ENCODE measurements around the gene STK4.
A peak's percentile ranks its signal among the peaks of the same experiment; 100 is the strongest.

STK4 gene

DNA sequence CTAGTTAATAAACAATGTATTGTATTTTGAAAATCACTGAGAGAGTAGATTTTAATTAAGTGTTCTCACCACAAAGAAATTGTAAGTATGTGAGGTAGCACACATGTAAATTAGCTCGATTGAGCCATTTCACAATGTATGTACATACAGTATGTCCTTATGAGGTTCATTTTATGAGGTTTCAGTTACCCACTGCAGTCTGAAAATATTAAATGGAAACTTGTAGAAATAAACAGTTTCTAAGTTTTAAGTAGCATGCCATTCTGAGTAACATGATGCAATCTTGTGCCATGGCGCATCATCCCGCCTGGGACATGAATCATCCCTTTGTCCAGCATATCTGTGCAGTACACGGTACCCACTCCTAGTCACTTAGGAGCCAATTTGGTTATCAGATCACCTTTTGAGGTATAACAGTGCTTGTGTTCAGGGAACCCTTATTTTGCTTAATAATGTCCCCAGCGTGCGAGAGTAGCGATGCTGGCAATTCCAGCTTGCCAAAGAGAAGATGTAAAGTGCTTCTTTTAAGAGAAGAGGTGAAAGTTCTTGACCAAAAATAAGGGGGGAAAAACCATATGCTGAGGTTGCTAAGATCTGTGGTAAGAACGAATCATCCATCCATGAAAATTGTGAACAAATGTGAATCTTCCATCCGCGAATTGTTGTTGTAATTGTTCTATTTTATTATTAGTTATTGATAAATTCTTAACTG, 69.9 kb downstream of the STK4 start:
- Histone ChIP-seq H3K9me3 (ENCODE audit: control insufficient read depth, low read depth, low read length) (no peaks in the 10 kb centered on the region), H3K9ac (ENCODE audit: low read length) (no peak overlapping the region), H3K27me3 (ENCODE audit: control insufficient read depth, insufficient read depth, low read length) (no peaks in the 10 kb centered on the region), H3K4me3 (ENCODE audit: low read length) (no peak overlapping the region), H3K36me3 (ENCODE audit: control insufficient read depth, low read depth, low read length) (no peaks in the 10 kb centered on the region), H3K27ac (ENCODE audit: low read length) (no peak overlapping the region), H3K4me1 (ENCODE audit: control insufficient read depth, low read depth, low read length) (peaks cover 5% of the 10 kb centered on the region)

DNA sequence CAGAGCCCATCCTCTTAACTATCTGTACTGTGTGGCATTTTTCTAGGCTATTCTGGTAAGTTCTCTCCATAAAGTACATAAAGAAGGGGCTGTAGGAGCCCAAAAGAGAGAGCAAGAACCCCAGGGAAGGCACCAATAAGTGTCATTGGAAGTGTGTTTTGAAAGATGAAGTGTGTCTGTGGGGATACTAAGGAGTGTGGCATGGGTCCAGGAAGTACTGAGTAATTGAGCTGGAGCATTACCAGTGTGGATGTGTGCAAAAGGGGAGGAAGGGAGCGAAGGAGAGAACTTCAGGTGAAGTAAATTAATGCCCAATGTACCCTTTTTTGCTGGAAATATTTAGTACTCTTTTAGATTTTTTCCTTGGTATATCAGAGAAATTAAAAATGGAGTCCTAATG, 70.7 kb downstream of the STK4 start:
- H3K27ac ChIP-seq (ENCODE audit: low read length): no peak overlapping the region
- H3K9me3 ChIP-seq (ENCODE audit: control insufficient read depth, low read depth, low read length): no peaks in the 10 kb centered on the region

DNA sequence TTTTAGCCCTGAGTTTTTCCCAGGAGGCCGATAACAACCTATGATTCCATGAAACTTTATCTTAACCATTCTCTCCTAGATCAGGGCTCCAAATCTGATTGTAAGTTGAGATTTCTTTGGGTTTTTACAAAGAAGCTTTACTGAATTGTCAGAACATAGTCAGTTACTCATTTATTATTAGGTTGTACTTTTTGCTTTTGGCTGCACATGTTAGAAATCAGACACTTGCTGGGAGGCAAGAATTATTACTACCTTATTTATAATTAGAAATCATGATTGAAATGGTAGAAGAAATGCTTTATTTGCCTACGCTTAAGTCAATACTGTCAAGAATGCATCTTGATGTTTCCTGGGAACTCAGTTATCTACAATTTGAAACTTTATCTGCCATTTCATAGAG, 71.3 kb downstream of the STK4 start:
- no peak overlapping the region for H3K9ac ChIP-seq (ENCODE audit: low read length)
- peaks cover 20% of the 10 kb centered on the region for H3K4me1 ChIP-seq (ENCODE audit: control insufficient read depth, low read depth, low read length)
- no peaks in the 10 kb centered on the region for H3K27me3 ChIP-seq (ENCODE audit: control insufficient read depth, insufficient read depth, low read length)
- no peak overlapping the region for H3K27ac ChIP-seq (ENCODE audit: low read length)
- H3K36me3 ChIP-seq (ENCODE audit: control insufficient read depth, low read depth, low read length): no peaks in the 10 kb centered on the region
- no peak overlapping the region for H3K4me3 ChIP-seq (ENCODE audit: low read length)
- no peaks in the 10 kb centered on the region for H3K9me3 ChIP-seq (ENCODE audit: control insufficient read depth, low read depth, low read length)

More for the DNA sequence above, 70.7 kb downstream of the STK4 start:
- Histone ChIP-seq H3K9ac (ENCODE audit: low read length) (no peak overlapping the region), H3K36me3 (ENCODE audit: control insufficient read depth, low read depth, low read length) (no peaks in the 10 kb centered on the region), H3K27me3 (ENCODE audit: control insufficient read depth, insufficient read depth, low read length) (no peaks in the 10 kb centered on the region), H3K4me3 (ENCODE audit: low read length) (no peak overlapping the region), H3K4me1 (ENCODE audit: control insufficient read depth, low read depth, low read length) (peaks cover 14% of the 10 kb centered on the region)

DNA sequence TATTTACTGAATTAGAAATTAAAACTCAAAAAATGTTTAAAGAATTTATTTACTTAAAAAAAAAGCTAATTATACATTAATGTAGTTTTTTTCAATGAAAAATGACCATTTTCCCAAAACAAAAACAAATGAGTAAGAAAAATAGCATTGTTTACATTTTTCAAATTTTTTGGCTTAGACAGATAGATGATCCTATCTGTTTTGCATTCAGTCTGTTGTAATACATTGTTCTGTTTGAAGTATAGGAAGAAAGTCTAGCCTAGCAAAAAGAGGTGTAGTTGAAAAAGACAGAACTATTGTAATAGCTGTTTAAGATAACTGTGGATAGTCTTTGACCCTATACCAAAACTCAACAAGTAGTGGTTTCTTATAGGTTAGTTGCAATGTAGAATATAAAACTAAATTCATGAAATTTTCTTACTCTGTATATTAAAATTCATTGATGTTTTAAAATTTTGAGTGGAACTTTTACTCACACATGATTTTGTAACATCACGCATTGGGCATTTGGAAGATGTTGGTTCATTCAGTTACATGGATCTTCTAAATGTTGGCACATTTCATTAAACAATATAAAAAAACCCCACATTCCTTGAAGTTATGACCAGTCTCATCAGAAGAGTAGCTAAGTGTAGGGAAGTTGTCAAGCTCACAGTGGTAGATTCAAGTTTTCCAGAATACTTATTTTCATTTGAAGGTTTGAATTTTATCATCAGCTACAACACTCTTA, 72.6 kb downstream of the STK4 start:
- Histone ChIP-seq H3K27me3 (ENCODE audit: control insufficient read depth, insufficient read depth, low read length) (no peaks in the 10 kb centered on the region), H3K4me3 (ENCODE audit: low read length) (no peak overlapping the region), H3K36me3 (ENCODE audit: control insufficient read depth, low read depth, low read length) (no peaks in the 10 kb centered on the region), H3K4me1 (ENCODE audit: control insufficient read depth, low read depth, low read length) (peaks cover 20% of the 10 kb centered on the region), H3K27ac (ENCODE audit: low read length) (no peak overlapping the region), H3K9ac (ENCODE audit: low read length) (no peak overlapping the region), H3K9me3 (ENCODE audit: control insufficient read depth, low read depth, low read length) (no peaks in the 10 kb centered on the region)

DNA sequence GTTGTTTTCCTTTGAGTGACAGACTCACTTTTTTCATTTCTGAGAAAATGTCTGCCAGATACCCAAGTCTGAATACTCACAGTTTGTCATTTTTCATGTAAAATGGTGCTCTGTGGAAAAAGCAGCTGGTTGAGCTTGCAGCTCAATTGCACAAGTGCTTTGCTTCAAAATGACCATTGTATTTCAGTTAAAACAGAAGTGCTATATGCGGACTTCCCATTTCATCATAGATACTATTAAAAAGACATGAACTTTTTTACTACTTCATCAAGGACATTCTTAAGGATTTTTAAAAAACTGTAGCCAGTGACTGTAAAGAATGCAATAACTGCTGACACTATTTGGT, 73.1 kb downstream of the STK4 start:
- no peak overlapping the region for H3K9ac ChIP-seq (ENCODE audit: low read length)
- H3K9me3 ChIP-seq (ENCODE audit: control insufficient read depth, low read depth, low read length): no peaks in the 10 kb centered on the region
- no peaks in the 10 kb centered on the region for H3K27me3 ChIP-seq (ENCODE audit: control insufficient read depth, insufficient read depth, low read length)
- H3K27ac ChIP-seq (ENCODE audit: low read length): no peak overlapping the region
- H3K4me1 ChIP-seq (ENCODE audit: control insufficient read depth, low read depth, low read length): peaks cover 20% of the 10 kb centered on the region
- no peak overlapping the region for H3K4me3 ChIP-seq (ENCODE audit: low read length)
- no peaks in the 10 kb centered on the region for H3K36me3 ChIP-seq (ENCODE audit: control insufficient read depth, low read depth, low read length)

DNA sequence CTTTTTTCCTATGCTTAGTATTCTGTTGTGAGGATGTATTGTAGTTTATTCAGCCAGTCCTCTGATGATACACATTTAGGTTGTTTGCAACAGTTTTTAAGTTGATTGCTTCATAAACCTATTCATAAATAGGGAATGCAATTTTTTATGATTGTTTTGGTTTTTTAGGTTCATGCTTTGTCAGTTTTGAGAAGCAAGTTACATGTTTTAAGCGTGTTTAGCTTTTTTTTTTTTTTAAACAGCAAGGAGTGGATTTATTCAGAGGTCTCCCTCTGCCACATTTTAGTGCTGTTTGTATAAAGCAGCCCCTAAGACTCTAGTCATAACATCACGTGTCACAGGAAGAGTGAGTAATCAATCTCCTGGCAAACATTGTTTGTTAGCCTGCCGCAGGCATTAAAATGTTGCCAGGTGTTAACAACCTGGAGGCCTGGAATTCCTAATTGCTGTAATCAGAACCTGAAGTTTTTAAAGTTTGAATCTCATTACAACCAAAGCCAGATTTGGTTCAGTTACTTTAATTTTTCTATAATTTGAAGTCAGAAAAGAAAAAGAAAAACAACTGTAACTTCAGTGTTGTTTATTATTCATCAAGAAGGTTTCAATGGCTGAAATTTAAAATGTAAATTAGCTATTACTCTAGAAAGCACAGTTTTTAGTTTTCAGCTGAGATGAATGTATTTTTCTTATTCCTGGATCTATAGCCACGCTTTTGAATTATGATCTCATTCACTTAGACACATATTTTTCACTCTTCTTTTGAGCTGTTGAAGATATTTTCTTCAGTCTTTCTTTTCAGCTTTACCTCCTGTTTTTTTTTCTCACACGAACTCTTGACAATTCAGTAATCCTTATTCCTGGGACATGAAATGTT, 75.4 kb downstream of the STK4 start:
- H3K9me3 ChIP-seq (ENCODE audit: control insufficient read depth, low read depth, low read length): no peaks in the 10 kb centered on the region
- peak overlapping the region; percentile 1 for H3K9ac ChIP-seq (ENCODE audit: low read length)
- H3K27me3 ChIP-seq (ENCODE audit: control insufficient read depth, insufficient read depth, low read length): no peaks in the 10 kb centered on the region
- H3K4me1 ChIP-seq (ENCODE audit: control insufficient read depth, low read depth, low read length): peaks cover 20% of the 10 kb centered on the region
- H3K27ac ChIP-seq (ENCODE audit: low read length): peak overlapping the region; percentile 51
- no peaks in the 10 kb centered on the region for H3K36me3 ChIP-seq (ENCODE audit: control insufficient read depth, low read depth, low read length)
- H3K4me3 ChIP-seq (ENCODE audit: low read length): no peak overlapping the region

DNA sequence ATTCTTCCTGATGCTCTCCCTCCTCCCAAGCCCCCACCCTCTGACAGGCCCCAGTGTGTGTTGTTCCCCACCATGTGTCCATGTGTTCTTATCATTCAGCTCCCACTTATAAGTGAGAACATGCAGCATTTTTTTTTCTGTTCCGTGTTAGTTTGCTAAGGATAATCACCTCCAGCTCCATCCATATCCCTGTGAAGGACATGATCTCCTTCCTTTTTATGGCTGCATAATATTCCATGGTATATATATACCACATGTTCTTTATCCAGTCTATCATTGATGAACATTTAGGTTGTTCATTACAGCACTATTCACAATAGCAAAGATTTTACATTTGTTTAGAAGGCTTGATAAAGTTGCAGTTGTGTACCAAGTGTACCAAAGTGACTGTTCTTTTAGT, 76.7 kb downstream of the STK4 start:
- no peaks in the 10 kb centered on the region for H3K27me3 ChIP-seq (ENCODE audit: control insufficient read depth, insufficient read depth, low read length)
- no peaks in the 10 kb centered on the region for H3K9me3 ChIP-seq (ENCODE audit: control insufficient read depth, low read depth, low read length)
- H3K4me1 ChIP-seq (ENCODE audit: control insufficient read depth, low read depth, low read length): peaks cover 20% of the 10 kb centered on the region
- H3K4me3 ChIP-seq (ENCODE audit: low read length): no peak overlapping the region
- H3K36me3 ChIP-seq (ENCODE audit: control insufficient read depth, low read depth, low read length): no peaks in the 10 kb centered on the region
- no peak overlapping the region for H3K9ac ChIP-seq (ENCODE audit: low read length)
- H3K27ac ChIP-seq (ENCODE audit: low read length): no peak overlapping the region

DNA sequence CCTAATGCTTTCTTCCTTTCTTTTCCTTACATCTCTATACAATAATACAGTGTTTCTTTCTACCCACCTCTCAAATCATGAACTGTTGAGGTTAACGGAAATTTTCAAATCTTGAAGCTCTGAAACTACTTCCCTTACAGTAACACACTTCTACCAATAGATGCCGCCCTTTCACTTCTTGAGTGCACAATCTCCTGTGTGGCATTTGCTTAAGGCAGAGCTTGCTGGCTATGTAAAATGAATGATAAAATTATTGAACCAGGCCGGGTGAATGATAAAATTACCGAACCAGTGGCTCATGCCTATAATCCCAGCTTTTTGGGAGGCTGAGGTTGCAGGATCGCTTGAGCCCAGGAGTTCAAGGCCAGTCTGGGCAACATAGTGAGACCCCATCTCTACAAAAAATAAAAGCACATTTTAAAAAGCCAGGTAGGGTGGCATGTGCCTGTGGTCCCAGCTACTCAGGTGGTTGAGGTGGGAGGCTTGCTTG, 77.8 kb downstream of the STK4 start:
- Histone ChIP-seq H3K9ac (ENCODE audit: low read length) (no peak overlapping the region), H3K36me3 (ENCODE audit: control insufficient read depth, low read depth, low read length) (no peaks in the 10 kb centered on the region)

DNA sequence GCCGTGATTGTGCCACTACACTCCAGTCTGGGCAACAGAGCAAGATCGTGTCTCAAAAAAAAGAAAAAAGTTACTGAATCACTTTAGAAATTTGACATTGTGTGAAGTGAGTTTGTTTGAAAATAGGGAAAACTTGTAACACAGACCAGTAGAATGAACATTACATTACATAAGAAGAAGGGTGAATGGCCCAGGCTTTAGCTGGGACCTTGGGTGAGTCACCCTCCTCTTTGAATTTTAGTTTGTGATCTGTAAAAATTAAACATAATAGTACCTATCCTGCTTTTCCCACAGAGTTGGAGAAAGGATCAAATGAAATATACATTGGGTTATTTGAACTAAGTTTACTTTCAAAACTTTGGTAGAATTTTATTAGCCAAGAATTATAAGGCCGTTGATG, 78.3 kb downstream of the STK4 start:
- Histone ChIP-seq H3K27me3 (ENCODE audit: control insufficient read depth, insufficient read depth, low read length) (no peaks in the 10 kb centered on the region), H3K36me3 (ENCODE audit: control insufficient read depth, low read depth, low read length) (no peaks in the 10 kb centered on the region), H3K9ac (ENCODE audit: low read length) (no peak overlapping the region), H3K27ac (ENCODE audit: low read length) (no peak overlapping the region), H3K9me3 (ENCODE audit: control insufficient read depth, low read depth, low read length) (no peaks in the 10 kb centered on the region), H3K4me1 (ENCODE audit: control insufficient read depth, low read depth, low read length) (peaks cover 15% of the 10 kb centered on the region), H3K4me3 (ENCODE audit: low read length) (no peak overlapping the region)

More for the DNA sequence above, 77.8 kb downstream of the STK4 start:
- H3K4me3 ChIP-seq (ENCODE audit: low read length): no peak overlapping the region
- H3K27me3 ChIP-seq (ENCODE audit: control insufficient read depth, insufficient read depth, low read length): no peaks in the 10 kb centered on the region
- H3K4me1 ChIP-seq (ENCODE audit: control insufficient read depth, low read depth, low read length): peaks cover 17% of the 10 kb centered on the region
- H3K9me3 ChIP-seq (ENCODE audit: control insufficient read depth, low read depth, low read length): no peaks in the 10 kb centered on the region
- no peak overlapping the region for H3K27ac ChIP-seq (ENCODE audit: low read length)

DNA sequence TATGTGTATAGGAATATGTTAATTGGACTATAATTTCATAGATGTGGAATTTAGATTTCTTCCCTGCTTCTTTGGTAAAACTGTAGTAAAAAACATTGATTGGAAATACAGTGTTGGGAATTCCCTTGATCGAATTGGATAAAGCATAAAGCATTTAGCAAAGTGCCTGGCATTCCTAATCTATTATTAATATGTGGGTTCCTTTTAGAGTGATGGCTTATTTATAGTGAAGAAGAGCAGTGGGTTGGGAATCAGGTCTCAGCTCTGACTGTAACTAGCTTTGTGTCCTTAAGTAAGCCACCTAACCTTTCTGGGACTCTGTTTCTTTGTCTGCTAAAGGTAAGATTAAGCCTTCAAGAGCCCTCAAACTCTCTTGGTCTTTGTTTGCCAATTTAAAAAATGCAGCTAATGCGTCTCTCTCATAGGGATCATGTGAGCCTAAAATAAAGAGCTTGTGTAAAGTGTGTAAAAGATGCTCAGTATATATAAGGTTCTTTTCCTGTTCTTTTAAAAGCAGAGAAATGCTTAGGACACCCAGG, 81.3 kb downstream of the STK4 start:
- H3K9me3 ChIP-seq (ENCODE audit: control insufficient read depth, low read depth, low read length): no peaks in the 10 kb centered on the region
- no peaks in the 10 kb centered on the region for H3K27me3 ChIP-seq (ENCODE audit: control insufficient read depth, insufficient read depth, low read length)
- H3K4me3 ChIP-seq (ENCODE audit: low read length): no peak overlapping the region
- peaks cover 2% of the 10 kb centered on the region for H3K4me1 ChIP-seq (ENCODE audit: control insufficient read depth, low read depth, low read length)
- no peaks in the 10 kb centered on the region for H3K36me3 ChIP-seq (ENCODE audit: control insufficient read depth, low read depth, low read length)
- H3K9ac ChIP-seq (ENCODE audit: low read length): no peak overlapping the region
- no peak overlapping the region for H3K27ac ChIP-seq (ENCODE audit: low read length)

DNA sequence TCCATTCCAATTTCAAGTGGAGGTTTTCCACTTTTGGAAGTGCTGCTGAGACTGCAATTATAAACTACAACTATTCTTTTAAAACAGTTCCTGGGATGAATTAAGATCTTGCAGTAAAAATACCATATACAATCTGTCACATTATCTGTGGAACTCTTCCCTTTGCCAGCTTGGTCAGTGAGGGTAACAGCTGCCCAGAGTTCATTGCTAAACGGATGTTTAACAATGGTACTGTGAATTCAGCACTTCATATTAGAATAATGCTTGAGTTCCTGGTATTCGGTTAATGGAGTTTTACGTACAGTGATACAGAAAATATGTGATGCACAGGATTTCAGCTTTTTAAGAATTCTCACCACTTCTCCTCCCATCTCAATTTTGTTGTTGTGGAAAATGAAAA, 83.1 kb downstream of the STK4 start:
- no peak overlapping the region for H3K27ac ChIP-seq (ENCODE audit: low read length)
- no peaks in the 10 kb centered on the region for H3K9me3 ChIP-seq (ENCODE audit: control insufficient read depth, low read depth, low read length)
- no peak overlapping the region for H3K9ac ChIP-seq (ENCODE audit: low read length)
- peaks cover 4% of the 10 kb centered on the region for H3K4me1 ChIP-seq (ENCODE audit: control insufficient read depth, low read depth, low read length)
- H3K27me3 ChIP-seq (ENCODE audit: control insufficient read depth, insufficient read depth, low read length): no peaks in the 10 kb centered on the region
- no peak overlapping the region for H3K4me3 ChIP-seq (ENCODE audit: low read length)
- peaks cover 6% of the 10 kb centered on the region for H3K36me3 ChIP-seq (ENCODE audit: control insufficient read depth, low read depth, low read length)

Measured in iPS-18a (cell line).